SU-DHL-6 (cell line): ENCODE measurements around the gene REEP5.

Source experiments
- EZH2phosphoT487 ChIP-seq: fragments of 200-600 bp; sonication (generic), shearing (Covaris generic); conservative IDR thresholded peaks from 2 replicates; pipeline ENCODE4 v1.6.1; 2018; ENCODE audit warnings: mild to moderate bottlenecking, antibody characterized with exemption, low read length, moderate library complexity, mixed read lengths
- TF ChIP-seq, protein P1 (sequence below): fragments of 200-600 bp; sonication (generic); IDR thresholded peaks from one replicate; pipeline ENCODE4 v1.5.1; 2017; ENCODE audit warnings: antibody characterized with exemption, mild to moderate bottlenecking, low read length, moderate library complexity; ENCODE audit not compliant: insufficient read depth, poor library complexity, severe bottlenecking

DNA sequence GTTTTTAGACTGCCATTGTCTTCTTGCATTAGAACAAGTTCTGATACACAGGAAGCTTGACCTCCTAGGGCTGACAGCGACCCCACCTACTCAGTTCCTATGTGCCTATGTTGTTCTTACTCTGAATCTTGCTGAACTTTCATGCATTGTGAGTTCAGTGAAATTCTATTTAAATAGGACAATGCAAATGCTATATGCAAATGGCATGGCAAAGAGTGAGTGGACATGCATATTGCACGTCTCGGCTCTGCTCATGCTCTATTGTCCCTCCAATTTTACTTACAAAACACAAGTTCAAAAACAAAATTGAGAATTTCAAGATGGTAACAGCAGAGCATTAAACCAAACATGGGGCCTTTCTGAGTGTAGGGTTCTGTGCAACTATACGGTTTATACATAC lies 49.2 kb upstream of the REEP5 start:
- TF ChIP-seq, protein P1, sequence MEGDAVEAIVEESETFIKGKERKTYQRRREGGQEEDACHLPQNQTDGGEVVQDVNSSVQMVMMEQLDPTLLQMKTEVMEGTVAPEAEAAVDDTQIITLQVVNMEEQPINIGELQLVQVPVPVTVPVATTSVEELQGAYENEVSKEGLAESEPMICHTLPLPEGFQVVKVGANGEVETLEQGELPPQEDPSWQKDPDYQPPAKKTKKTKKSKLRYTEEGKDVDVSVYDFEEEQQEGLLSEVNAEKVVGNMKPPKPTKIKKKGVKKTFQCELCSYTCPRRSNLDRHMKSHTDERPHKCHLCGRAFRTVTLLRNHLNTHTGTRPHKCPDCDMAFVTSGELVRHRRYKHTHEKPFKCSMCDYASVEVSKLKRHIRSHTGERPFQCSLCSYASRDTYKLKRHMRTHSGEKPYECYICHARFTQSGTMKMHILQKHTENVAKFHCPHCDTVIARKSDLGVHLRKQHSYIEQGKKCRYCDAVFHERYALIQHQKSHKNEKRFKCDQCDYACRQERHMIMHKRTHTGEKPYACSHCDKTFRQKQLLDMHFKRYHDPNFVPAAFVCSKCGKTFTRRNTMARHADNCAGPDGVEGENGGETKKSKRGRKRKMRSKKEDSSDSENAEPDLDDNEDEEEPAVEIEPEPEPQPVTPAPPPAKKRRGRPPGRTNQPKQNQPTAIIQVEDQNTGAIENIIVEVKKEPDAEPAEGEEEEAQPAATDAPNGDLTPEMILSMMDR: no peak
- no peak for TF ChIP-seq EZH2phosphoT487
